Common myeloid progenitor, CD34-positive (primary cell): Measurements from ENCODE around the gene SHKBP1.

ENCODE experiments used
- CTCF ChIA-PET: fragments of 350-600 bp; sonication (Branson Sonifier 250); formaldehyde crosslinking; loops from one replicate; lab custom pipeline; 2021; ENCODE audit warnings: antibody characterized with exemption; lab: Charles Lee
- POLR2A ChIA-PET: fragments of 350-600 bp; sonication (Branson Sonifier 250); formaldehyde crosslinking; loops from one replicate; lab custom pipeline; 2021; ENCODE audit warnings: antibody characterized with exemption; lab: Charles Lee
- DNase-seq, 3 donors: peaks; one replicate each; pipeline versions ENCODE4 v3.0.0 to v3.0.0-alpha.2; 2013
- H3K27ac ChIP-seq, 2 experiments: 1 replicate in 1 of 2; 2 replicates in 1 of 2; pipeline ENCODE4 v1.7.0; 2013; ENCODE audit warnings: inconsistent platforms in 2 of 2, low read length in 2 of 2, mild to moderate bottlenecking in 2 of 2, low read depth in 1 of 2, moderate library complexity in 1 of 2; ENCODE audit not compliant: severe bottlenecking in 2 of 2, insufficient read depth in 1 of 2, poor library complexity in 1 of 2
- H3K27me3 ChIP-seq, 5 experiments: replicated peaks in 2 of 5; 1 replicate in 3 of 5; 2 replicates in 2 of 5; pipeline versions ENCODE4 v1.6.1 to v1.7.0; 2013; ENCODE audit warnings: low read length in 4 of 5, mild to moderate bottlenecking in 2 of 5, moderate library complexity in 2 of 5, inconsistent platforms in 1 of 5; ENCODE audit not compliant: insufficient read depth in 5 of 5, control insufficient read depth in 4 of 5
- H3K36me3 ChIP-seq, 4 experiments: 1 replicate in 2 of 4; 2 replicates in 2 of 4; pipeline versions ENCODE4 v1.6.1 to v1.7.0; 2013; ENCODE audit warnings: low read length in 3 of 4, control low read depth in 1 of 4, mild to moderate bottlenecking in 1 of 4; ENCODE audit not compliant: control insufficient read depth in 4 of 4, insufficient read depth in 4 of 4
- H3K4me1 ChIP-seq, 4 experiments: 1 replicate in 3 of 4; 2 replicates in 1 of 4; pipeline versions ENCODE4 v1.6.1 to v1.7.1; 2013; ENCODE audit warnings: low read length in 3 of 4, mild to moderate bottlenecking in 3 of 4, control low read depth in 1 of 4, inconsistent platforms in 1 of 4, moderate library complexity in 1 of 4; ENCODE audit not compliant: control insufficient read depth in 4 of 4, insufficient read depth in 4 of 4; ENCODE audit errors: control extremely low read depth in 1 of 4
- H3K4me3 ChIP-seq, 7 experiments: 1 replicate in 4 of 7; 2 replicates in 3 of 7; pipeline versions ENCODE4 v1.5.1 to v1.7.0; 2013; ENCODE audit warnings: mild to moderate bottlenecking in 7 of 7, low read length in 6 of 7, moderate library complexity in 6 of 7, inconsistent platforms in 2 of 7, low read depth in 2 of 7, control low read depth in 1 of 7; ENCODE audit not compliant: insufficient read depth in 4 of 7, control insufficient read depth in 1 of 7; ENCODE audit errors: extremely low read depth in 1 of 7
- H3K9me3 ChIP-seq, 5 experiments: 1 replicate in 4 of 5; 2 replicates in 1 of 5; pipeline versions ENCODE4 v1.6.1 to v1.7.1; 2013; ENCODE audit warnings: low read length in 4 of 5, mild to moderate bottlenecking in 2 of 5, inconsistent platforms in 1 of 5, low read depth in 1 of 5, moderate library complexity in 1 of 5; ENCODE audit not compliant: control insufficient read depth in 4 of 5, insufficient read depth in 2 of 5; ENCODE audit errors: control extremely low read depth in 1 of 5
- WGBS: methylation state at CpG from one replicate; pipeline ENCODE4 v1.1.5; 2013; ENCODE audit not compliant: insufficient coverage; 5-methylcytosine and 5-hydroxymethylcytosine counted together

SHKBP1 gene

GRCh38 chr19:40630571-40631160 is 54.0 kb downstream of the SHKBP1 start:
- H3K36me3 ChIP-seq: peaks cover 0 to 39% (median 9%) of the 10 kb centered on the region in 4 experiments
- no peak overlapping the region for H3K4me3 ChIP-seq
- peaks cover 0 to 3% (median 3%) of the 10 kb centered on the region in 4 experiments for H3K4me1 ChIP-seq
- no peaks in the 10 kb centered on the region for H3K9me3 ChIP-seq
- POLR2A ChIA-PET: no interaction called here
- CTCF ChIA-PET: interaction anchor here (1.2 kb wide), 1 partner anchor 15 kb away, joined by 4 read pairs; no protein-coding TSS in a partner anchor
- peaks cover 0 to 5% (median 0%) of the 10 kb centered on the region in 5 experiments for H3K27me3 ChIP-seq
- no peak for DNase-seq
- WGBS: 82% methylated on average over 12 of the region's 16 CpGs
- H3K27ac ChIP-seq: no peak overlapping the region

GRCh38 chr19:40632311-40633036 is 55.8 kb downstream of the SHKBP1 start:
- peaks cover 0 to 22% (median 4%) of the 10 kb centered on the region in 4 experiments for H3K36me3 ChIP-seq
- H3K4me3 ChIP-seq: no peak overlapping the region
- DNase-seq: no peak
- no peaks in the 10 kb centered on the region for H3K9me3 ChIP-seq
- no CpG with 5 or more reads among the region's 3 CpGs for whole genome bisulfite sequencing
- ChIA-PET POLR2A (no interaction called here), CTCF (interaction anchor here (0.9 to 3.5 kb wide), 5 partner anchors 9 to 62 kb away, joined by 3 to 42 read pairs (median 4); no protein-coding TSS in a partner anchor)
- no peak overlapping the region for H3K27ac ChIP-seq
- H3K27me3 ChIP-seq: peaks cover 0 to 5% (median 0%) of the 10 kb centered on the region in 5 experiments
- peaks cover 0 to 3% (median 3%) of the 10 kb centered on the region in 4 experiments for H3K4me1 ChIP-seq

GRCh38 chr19:40633207-40633606 is 56.5 kb downstream of the SHKBP1 start:
- H3K4me3 ChIP-seq: peak overlapping the region in 1 of 7 experiments; percentile 19
- peaks cover 0 to 3% (median 3%) of the 10 kb centered on the region in 4 experiments for H3K4me1 ChIP-seq
- peaks cover 0 to 17% (median 4%) of the 10 kb centered on the region in 4 experiments for H3K36me3 ChIP-seq
- WGBS: 100% methylated on average over 1 of the region's 5 CpGs
- POLR2A ChIA-PET: no interaction called here
- no peak overlapping the region for H3K27ac ChIP-seq
- no peak for DNase-seq
- no peaks in the 10 kb centered on the region for H3K9me3 ChIP-seq
- CTCF ChIA-PET: interaction anchor here (0.9 to 3.5 kb wide), 10 partner anchors 10 to 101 kb away, joined by 3 to 42 read pairs (median 9); no protein-coding TSS in a partner anchor
- peaks cover 0 to 5% (median 0%) of the 10 kb centered on the region in 5 experiments for H3K27me3 ChIP-seq

GRCh38 chr19:40638327-40638726 is 61.7 kb downstream of the SHKBP1 start:
- DNase-seq: no peak
- no peaks in the 10 kb centered on the region for H3K9me3 ChIP-seq
- ChIA-PET CTCF (no interaction called here), POLR2A (no interaction called here)
- no peaks in the 10 kb centered on the region for H3K36me3 ChIP-seq
- no CpG with 5 or more reads among the region's 1 CpG for WGBS
- H3K27ac ChIP-seq: no peak overlapping the region
- peaks cover 0 to 9% (median 7%) of the 10 kb centered on the region in 4 experiments for H3K4me1 ChIP-seq
- no peak overlapping the region for H3K4me3 ChIP-seq
- H3K27me3 ChIP-seq: peaks cover 0 to 5% (median 0%) of the 10 kb centered on the region in 5 experiments

GRCh38 chr19:40639638-40639982 is 62.9 kb downstream of the SHKBP1 start:
- Histone ChIP-seq H3K4me1 (peaks cover 0 to 6% (median 5%) of the 10 kb centered on the region in 4 experiments), H3K36me3 (no peaks in the 10 kb centered on the region), H3K27me3 (peaks cover 0 to 2% (median 0%) of the 10 kb centered on the region in 5 experiments), H3K4me3 (no peak overlapping the region), H3K27ac (no peak overlapping the region), H3K9me3 (no peaks in the 10 kb centered on the region)
- POLR2A ChIA-PET: no interaction called here
- WGBS: 98% methylated on average over 5 of the region's 6 CpGs
- DNase-seq: no peak
- CTCF ChIA-PET: no interaction called here

- Histone ChIP-seq H3K36me3 (no peaks in the 10 kb centered on the region), H3K27ac (peak overlapping the region in 1 of 2 experiments; percentile 12), H3K9me3 (no peaks in the 10 kb centered on the region), H3K4me3 (peak overlapping the region in 3 of 7 experiments; percentile 41 to 58 (median 42)), H3K4me1 (peaks cover 0 to 7% (median 5%) of the 10 kb centered on the region in 4 experiments), H3K27me3 (no peaks in the 10 kb centered on the region)
- DNase-seq: no peak
- POLR2A ChIA-PET: no interaction called here
- 0% methylated on average over 1 of the region's 5 CpGs for WGBS
- CTCF ChIA-PET: no interaction called here
Measured at GRCh38 chr19:40640744-40641143, 64.1 kb downstream of the SHKBP1 start.
